Suprapubic skin (tissue), 4 donors: ENCODE data around the gene TEDDM1. TPM values are rescaled to one million over a fixed set of nuclear protein-coding genes. Genes with fewer than 3 reads are reported as not detected.

Experiments
- DNase-seq, 2 donors: peaks; one replicate each; pipeline ENCODE4 v3.0.0-alpha.2; 2019; ENCODE audit warnings: low spot score in 2 of 2
- H3K27ac ChIP-seq: fragments of 200-600 bp; sonication (generic); one replicate; pipeline ENCODE4 v1.5.1; 2019
- H3K27me3 ChIP-seq: fragments of 200-600 bp; sonication (generic); one replicate; pipeline ENCODE4 v1.5.1; 2019
- H3K36me3 ChIP-seq: fragments of 200-600 bp; sonication (generic); one replicate; pipeline ENCODE4 v1.5.1; 2019
- H3K4me1 ChIP-seq: fragments of 200-600 bp; sonication (generic); one replicate; pipeline ENCODE4 v1.5.1; 2019
- H3K4me3 ChIP-seq: fragments of 200-600 bp; sonication (generic); one replicate; pipeline ENCODE4 v1.5.1; 2019; ENCODE audit warnings: mild to moderate bottlenecking
- H3K9me3 ChIP-seq: fragments of 200-600 bp; sonication (generic); one replicate; pipeline ENCODE4 v1.5.1; 2019
- CTCF ChIP-seq, 2 donors: fragments of 200-600 bp in 1 of 2; fragments of 450-650 bp in 1 of 2; sonication (generic) in 1 of 2; IDR thresholded peaks; one replicate each; pipeline ENCODE4 v1.5.1; 2016 to 2019; ENCODE audit warnings: antibody characterized with exemption in 2 of 2, mild to moderate bottlenecking in 1 of 2, moderate library complexity in 1 of 2
- EP300 ChIP-seq: sonication (generic); formaldehyde crosslinking; IDR thresholded peaks from one replicate; pipeline ENCODE4 v1.6.1; 2017; ENCODE audit warnings: antibody characterized with exemption
- POLR2A ChIP-seq, 2 donors: fragments of 450-650 bp; IDR thresholded peaks; one replicate each; pipeline ENCODE4 v1.6.1; 2017; ENCODE audit warnings: antibody characterized with exemption in 2 of 2, mild to moderate bottlenecking in 2 of 2, moderate library complexity in 2 of 2
- POLR2AphosphoS5 ChIP-seq, 3 donors: sonication (generic); formaldehyde crosslinking; IDR thresholded peaks; one replicate each; pipeline ENCODE4 v1.6.1; 2017; ENCODE audit warnings: antibody characterized with exemption in 3 of 3
- WGBS: methylation state at CpG from one replicate; pipeline ENCODE4 v1.1.5; 2018; 5-methylcytosine and 5-hydroxymethylcytosine counted together
- total RNA-seq, 4 donors: library from RNA; depleted of rRNA; stranded (reverse); fragments of >200 nt; gene quantifications; one replicate each; pipeline ENCODE4 v1.1.0, GENCODE V29; 2016

The TEDDM1 gene
- total RNA-seq, 4 donors from 2014 or later, result not detected

DNA sequence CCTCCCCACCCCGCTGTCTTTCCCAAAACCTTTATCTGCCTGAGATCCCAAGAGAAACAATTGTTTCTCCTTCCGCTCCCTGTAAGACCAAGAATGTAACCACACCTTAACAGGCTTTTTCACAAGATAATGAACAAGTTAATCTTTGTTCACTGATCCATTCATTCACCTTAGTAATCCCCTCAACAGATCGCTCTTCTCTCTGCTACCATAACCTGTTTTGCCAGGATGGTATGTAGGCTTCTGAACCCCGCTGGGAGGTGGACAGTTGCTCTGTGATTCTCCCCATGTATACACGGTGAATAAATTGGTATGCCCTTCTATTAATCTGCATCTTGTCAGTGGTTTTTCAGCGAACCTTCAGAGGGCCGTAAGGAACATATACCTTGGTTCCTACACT, 30.8 kb upstream of the TEDDM1 start:
- Histone ChIP-seq H3K4me3 (no peak overlapping the region), H3K36me3 (no peaks in the 10 kb centered on the region), H3K27ac (no peak overlapping the region), H3K9me3 (no peaks in the 10 kb centered on the region), H3K27me3 (no peaks in the 10 kb centered on the region), H3K4me1 (no peaks in the 10 kb centered on the region)
- WGBS, result 80% methylated on average over 7 of the region's 7 CpGs
- no peak for DNase-seq
- no peak for TF ChIP-seq POLR2A (IDR thresholded peaks at IDR 0.05)
- TF ChIP-seq EP300, result no peak
- no peak for TF ChIP-seq CTCF (IDR thresholded peaks at IDR 0.05)
- no peak for TF ChIP-seq POLR2AphosphoS5 (IDR thresholded peaks at IDR 0.05)

GRCh38 chr1:182430263-182431068, 30.0 kb upstream of the TEDDM1 start:
- Histone ChIP-seq H3K4me1 (no peaks in the 10 kb centered on the region), H3K9me3 (no peaks in the 10 kb centered on the region), H3K4me3 (no peak overlapping the region), H3K27me3 (no peaks in the 10 kb centered on the region), H3K36me3 (no peaks in the 10 kb centered on the region), H3K27ac (no peak overlapping the region)
- no peak for TF ChIP-seq CTCF (IDR thresholded peaks at IDR 0.05)
- no peak for TF ChIP-seq POLR2AphosphoS5 (IDR thresholded peaks at IDR 0.05)
- no peak for TF ChIP-seq EP300
- no peak for TF ChIP-seq POLR2A (IDR thresholded peaks at IDR 0.05)
- DNase-seq, result no peak
- WGBS, result 70% methylated on average over 11 of the region's 11 CpGs

DNA sequence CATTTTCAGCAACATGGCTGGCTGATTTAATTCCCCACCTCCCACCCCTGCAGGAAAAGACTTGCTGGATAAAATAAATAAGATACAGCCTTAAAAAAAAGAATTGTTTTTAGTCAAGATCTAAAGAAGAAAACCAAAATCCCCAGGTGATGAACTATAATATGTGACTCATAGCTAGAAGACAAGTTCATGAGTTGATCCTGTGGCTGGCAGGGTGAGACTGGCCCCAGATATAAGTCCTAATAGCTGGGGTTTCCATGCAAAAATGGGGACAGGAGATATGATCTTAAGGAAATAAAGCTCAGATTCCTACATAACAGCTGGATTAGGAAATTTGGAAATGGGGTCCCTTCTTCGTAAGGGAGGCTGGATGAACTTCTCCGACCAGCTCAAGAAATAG, 27.6 kb upstream of the TEDDM1 start:
- H3K4me1 ChIP-seq, result no peaks in the 10 kb centered on the region
- H3K9me3 ChIP-seq, result no peaks in the 10 kb centered on the region
- H3K27me3 ChIP-seq, result no peaks in the 10 kb centered on the region
- no peak overlapping the region for H3K4me3 ChIP-seq
- DNase-seq, result no peak
- TF ChIP-seq POLR2A (IDR thresholded peaks at IDR 0.05) (no peak), CTCF (IDR thresholded peaks at IDR 0.05) (no peak), POLR2AphosphoS5 (IDR thresholded peaks at IDR 0.05) (no peak), EP300 (no peak)
- H3K36me3 ChIP-seq, result no peaks in the 10 kb centered on the region
- H3K27ac ChIP-seq, result no peak overlapping the region
- 93% methylated on average over 2 of the region's 2 CpGs for WGBS

GRCh38 chr1:182426442-182427430, 26.3 kb upstream of the TEDDM1 start:
- no peak for TF ChIP-seq CTCF (IDR thresholded peaks at IDR 0.05)
- TF ChIP-seq POLR2A (IDR thresholded peaks at IDR 0.05), result no peak
- no peak for TF ChIP-seq EP300
- TF ChIP-seq POLR2AphosphoS5 (IDR thresholded peaks at IDR 0.05), result no peak
- Histone ChIP-seq H3K4me3 (no peak overlapping the region), H3K27ac (no peak overlapping the region), H3K4me1 (no peaks in the 10 kb centered on the region), H3K27me3 (no peaks in the 10 kb centered on the region), H3K9me3 (no peaks in the 10 kb centered on the region), H3K36me3 (no peaks in the 10 kb centered on the region)
- no peak for DNase-seq
- 84% methylated on average over 7 of the region's 7 CpGs for WGBS

GRCh38 chr1:182415789-182416188, 15.3 kb upstream of the TEDDM1 start:
- Histone ChIP-seq H3K4me3 (no peak overlapping the region), H3K27ac (no peak overlapping the region), H3K36me3 (no peaks in the 10 kb centered on the region), H3K9me3 (no peaks in the 10 kb centered on the region), H3K4me1 (peaks cover 2% of the 10 kb centered on the region), H3K27me3 (peaks cover 10% of the 10 kb centered on the region)
- TF ChIP-seq EP300 (no peak), POLR2AphosphoS5 (IDR thresholded peaks at IDR 0.05) (no peak), POLR2A (IDR thresholded peaks at IDR 0.05) (no peak), CTCF (IDR thresholded peaks at IDR 0.05) (no peak)
- no peak for DNase-seq
- WGBS, result 55% methylated on average over 1 of the region's 1 CpG
